ENCODE results near the gene RRP7A.

DNA sequence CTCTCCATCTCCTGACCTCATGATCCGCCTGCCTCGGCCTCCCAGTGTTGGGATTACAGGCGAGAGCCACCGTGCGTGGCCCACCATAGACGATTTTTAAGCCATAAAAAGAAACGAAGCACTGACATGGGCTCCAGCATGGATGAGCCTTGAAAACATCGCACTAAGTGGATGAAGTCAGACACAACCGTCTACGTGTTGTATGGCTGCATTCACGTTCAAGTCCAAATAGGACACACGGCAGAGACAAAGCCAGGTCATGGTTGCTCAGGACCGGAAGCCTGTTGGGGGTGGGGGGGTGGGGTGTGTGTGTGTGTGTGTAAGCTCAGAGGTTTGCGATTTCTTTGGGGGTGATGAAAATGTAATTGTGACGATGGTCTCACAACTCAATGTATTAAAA, 10.0 kb downstream of the RRP7A start:
- TF ChIP-seq NFYA (IDR thresholded peaks at IDR 0.05; ENCODE audit: borderline replicate concordance, low read depth, low read length) (no peak), JUND (IDR thresholded peaks at IDR 0.05; ENCODE audit: low read depth, low read length) (no peak), TCF12 (IDR thresholded peaks at IDR 0.05; ENCODE audit: low read depth, low read length) (no peak), RELA (IDR thresholded peaks at IDR 0.05; ENCODE audit: borderline replicate concordance, partially characterized antibody) (no peak), MEF2B (IDR thresholded peaks at IDR 0.05; ENCODE audit: partially characterized antibody, poor library complexity, severe bottlenecking) (no peak), YY1 (IDR thresholded peaks at IDR 0.05; ENCODE audit: low read depth, low read length) (no peak), SIN3A (IDR thresholded peaks at IDR 0.05; ENCODE audit: low read depth, low read length) (no peak), FOXK2 (IDR thresholded peaks at IDR 0.05) (no peak), ATF7 (IDR thresholded peaks at IDR 0.05; ENCODE audit: low read depth) (no peak), ETV6 (conservative IDR thresholded peaks at IDR 0.05 in 1 of 2, IDR thresholded peaks at IDR 0.05 in 1 of 2; ENCODE audit: borderline replicate concordance in 1 of 2, low read depth in 1 of 2) (no peak)
- TF ChIP-seq, protein P1, sequence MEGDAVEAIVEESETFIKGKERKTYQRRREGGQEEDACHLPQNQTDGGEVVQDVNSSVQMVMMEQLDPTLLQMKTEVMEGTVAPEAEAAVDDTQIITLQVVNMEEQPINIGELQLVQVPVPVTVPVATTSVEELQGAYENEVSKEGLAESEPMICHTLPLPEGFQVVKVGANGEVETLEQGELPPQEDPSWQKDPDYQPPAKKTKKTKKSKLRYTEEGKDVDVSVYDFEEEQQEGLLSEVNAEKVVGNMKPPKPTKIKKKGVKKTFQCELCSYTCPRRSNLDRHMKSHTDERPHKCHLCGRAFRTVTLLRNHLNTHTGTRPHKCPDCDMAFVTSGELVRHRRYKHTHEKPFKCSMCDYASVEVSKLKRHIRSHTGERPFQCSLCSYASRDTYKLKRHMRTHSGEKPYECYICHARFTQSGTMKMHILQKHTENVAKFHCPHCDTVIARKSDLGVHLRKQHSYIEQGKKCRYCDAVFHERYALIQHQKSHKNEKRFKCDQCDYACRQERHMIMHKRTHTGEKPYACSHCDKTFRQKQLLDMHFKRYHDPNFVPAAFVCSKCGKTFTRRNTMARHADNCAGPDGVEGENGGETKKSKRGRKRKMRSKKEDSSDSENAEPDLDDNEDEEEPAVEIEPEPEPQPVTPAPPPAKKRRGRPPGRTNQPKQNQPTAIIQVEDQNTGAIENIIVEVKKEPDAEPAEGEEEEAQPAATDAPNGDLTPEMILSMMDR (IDR thresholded peaks at IDR 0.05 in 2 of 3, conservative IDR thresholded peaks at IDR 0.05 in 1 of 3; ENCODE audit: control insufficient read depth in 2 of 3, extremely low read depth in 1 of 3, insufficient read depth in 1 of 3, low read depth in 3 of 3, low read length in 3 of 3), result no peak
- TF ChIP-seq, protein P2, sequence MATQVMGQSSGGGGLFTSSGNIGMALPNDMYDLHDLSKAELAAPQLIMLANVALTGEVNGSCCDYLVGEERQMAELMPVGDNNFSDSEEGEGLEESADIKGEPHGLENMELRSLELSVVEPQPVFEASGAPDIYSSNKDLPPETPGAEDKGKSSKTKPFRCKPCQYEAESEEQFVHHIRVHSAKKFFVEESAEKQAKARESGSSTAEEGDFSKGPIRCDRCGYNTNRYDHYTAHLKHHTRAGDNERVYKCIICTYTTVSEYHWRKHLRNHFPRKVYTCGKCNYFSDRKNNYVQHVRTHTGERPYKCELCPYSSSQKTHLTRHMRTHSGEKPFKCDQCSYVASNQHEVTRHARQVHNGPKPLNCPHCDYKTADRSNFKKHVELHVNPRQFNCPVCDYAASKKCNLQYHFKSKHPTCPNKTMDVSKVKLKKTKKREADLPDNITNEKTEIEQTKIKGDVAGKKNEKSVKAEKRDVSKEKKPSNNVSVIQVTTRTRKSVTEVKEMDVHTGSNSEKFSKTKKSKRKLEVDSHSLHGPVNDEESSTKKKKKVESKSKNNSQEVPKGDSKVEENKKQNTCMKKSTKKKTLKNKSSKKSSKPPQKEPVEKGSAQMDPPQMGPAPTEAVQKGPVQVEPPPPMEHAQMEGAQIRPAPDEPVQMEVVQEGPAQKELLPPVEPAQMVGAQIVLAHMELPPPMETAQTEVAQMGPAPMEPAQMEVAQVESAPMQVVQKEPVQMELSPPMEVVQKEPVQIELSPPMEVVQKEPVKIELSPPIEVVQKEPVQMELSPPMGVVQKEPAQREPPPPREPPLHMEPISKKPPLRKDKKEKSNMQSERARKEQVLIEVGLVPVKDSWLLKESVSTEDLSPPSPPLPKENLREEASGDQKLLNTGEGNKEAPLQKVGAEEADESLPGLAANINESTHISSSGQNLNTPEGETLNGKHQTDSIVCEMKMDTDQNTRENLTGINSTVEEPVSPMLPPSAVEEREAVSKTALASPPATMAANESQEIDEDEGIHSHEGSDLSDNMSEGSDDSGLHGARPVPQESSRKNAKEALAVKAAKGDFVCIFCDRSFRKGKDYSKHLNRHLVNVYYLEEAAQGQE (IDR thresholded peaks at IDR 0.05; ENCODE audit: low read depth, low read length), result no peak
